SKM-1 treated with dmso at 0.1 percent for 144 hours (cell line): ENCODE measurements around the gene ATXN7L1.

ENCODE experiments used
- DNase-seq: peaks from one replicate; lab custom pipeline; 2025; ENCODE audit not compliant: unreplicated experiment; lab: John Stamatoyannopoulos, UW

The ATXN7L1 gene

GRCh38 chr7:105678811-105679495 is 197.4 kb downstream of the ATXN7L1 start:
- DNase-seq, result peak; percentile 78

GRCh38 chr7:105677817-105678573 is 198.4 kb downstream of the ATXN7L1 start:
- peak; percentile 42 for DNase-seq

- no peak for DNase-seq
Measured at GRCh38 chr7:105677410-105677730, 199.0 kb downstream of the ATXN7L1 start.

DNA sequence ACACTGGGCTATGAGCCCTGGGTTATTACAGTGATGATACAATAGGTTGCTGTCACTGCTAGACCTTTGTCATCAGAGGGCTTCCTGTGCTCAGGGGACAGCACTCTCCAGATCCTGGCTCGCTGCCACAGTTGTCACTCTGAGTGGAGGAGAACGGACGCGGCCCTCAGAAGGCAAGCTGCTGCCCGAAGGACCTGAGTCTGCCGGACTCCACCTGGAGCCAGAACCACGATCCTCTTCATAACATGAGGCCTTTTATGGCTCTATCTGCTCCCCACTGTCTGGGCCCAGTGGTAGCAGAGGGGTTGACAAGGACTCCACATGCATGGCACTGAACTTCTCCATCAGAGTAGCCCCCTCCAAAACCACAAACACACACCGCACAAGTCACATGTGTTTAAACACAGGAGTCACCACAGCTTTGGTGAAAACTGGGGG is 200.4 kb downstream of the ATXN7L1 start:
- DNase-seq, result no peak

DNA sequence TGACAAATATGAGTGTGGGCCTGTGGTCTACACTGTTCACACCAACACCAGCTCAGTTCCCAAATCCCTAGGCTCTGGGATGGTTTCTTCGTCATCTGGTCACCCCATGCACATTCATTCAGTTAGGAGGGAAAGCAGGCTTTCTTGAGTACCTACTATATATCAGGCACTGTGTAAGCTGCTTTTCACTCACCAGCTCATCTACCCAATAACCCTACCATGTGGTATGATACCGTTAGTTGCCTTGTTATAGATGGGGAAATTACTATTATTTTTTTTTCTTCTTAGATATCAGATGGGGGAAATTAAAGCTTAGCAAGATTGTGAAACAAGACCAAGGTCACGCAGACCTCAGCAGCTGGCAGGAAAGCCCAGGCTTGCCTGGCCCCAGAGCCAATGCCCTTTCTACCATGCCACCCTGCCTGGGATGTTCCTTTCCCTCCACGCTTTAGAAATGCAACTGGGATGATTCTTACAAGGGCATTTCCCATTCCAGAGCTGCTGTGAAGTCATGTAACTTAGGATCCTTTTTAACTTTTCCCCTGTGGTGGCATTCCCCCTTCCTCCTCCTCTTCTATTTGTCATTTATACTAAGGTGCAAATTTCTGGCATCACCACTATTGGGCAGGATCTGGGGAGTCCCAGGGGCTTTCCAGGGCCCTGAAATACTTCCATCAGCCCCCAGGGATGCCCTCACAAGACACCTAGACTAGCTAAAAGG is 202.0 kb downstream of the ATXN7L1 start:
- DNase-seq, result no peak

- no peak for DNase-seq
Measured at GRCh38 chr7:105673367-105674084, 202.9 kb downstream of the ATXN7L1 start.

DNA sequence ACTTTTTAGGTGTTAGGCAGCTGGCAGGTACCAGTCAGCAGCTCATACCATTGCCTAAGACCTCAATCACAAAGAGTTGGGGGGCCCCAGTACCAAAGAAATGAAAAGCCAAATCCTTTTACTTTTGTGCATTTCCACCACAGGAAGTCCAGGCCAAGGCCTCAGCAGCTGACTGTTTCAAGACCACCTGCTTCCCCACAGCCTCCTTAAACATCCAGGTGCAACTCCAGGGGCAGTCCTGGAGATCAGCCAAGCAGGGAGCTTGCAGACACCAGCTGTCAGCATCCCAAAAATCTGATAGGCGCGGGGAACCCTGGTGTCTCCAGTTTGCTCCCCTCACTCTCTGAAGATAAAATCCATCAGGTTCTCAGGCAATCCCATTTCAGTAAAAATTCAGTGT is 203.6 kb downstream of the ATXN7L1 start:
- DNase-seq, result no peak

DNA sequence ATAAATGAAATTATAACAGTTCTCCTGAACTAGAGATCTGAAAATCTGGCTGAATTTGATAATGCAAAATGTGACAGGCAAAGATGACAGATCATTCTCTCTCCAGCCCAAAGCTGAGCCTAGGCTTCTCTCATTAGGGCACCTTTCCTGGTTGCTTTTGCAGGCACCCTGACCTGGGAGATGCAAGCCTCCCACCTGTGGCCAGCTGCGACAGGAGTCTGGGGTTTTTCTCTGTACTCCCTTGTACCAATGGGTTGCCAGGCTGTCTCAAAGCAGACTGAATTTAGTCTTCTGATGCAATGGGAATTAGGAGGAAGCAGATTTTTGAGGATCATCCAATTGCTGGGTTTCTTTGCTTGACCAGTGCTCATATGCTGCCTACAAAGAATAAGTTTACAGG is 210.1 kb downstream of the ATXN7L1 start:
- no peak for DNase-seq

DNA sequence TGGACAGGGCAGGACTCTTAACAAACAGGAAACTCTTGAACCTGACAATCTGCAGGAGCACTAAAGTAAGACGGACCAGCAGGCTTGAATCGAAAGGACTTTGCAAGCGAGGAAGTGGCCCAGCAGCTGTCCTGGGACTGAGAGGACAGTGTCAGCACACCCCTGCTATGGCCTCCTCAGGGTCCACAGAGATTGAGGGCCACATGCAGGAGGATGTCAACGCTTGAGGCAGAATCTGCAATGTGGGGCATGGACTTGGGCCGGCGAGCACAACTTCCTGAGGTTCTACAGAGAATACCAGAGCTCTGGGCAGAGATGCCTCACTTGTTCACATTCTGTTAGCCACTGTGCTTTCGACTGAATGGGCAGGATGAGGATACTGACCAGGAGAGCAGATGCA is 210.7 kb downstream of the ATXN7L1 start:
- no peak for DNase-seq

DNA sequence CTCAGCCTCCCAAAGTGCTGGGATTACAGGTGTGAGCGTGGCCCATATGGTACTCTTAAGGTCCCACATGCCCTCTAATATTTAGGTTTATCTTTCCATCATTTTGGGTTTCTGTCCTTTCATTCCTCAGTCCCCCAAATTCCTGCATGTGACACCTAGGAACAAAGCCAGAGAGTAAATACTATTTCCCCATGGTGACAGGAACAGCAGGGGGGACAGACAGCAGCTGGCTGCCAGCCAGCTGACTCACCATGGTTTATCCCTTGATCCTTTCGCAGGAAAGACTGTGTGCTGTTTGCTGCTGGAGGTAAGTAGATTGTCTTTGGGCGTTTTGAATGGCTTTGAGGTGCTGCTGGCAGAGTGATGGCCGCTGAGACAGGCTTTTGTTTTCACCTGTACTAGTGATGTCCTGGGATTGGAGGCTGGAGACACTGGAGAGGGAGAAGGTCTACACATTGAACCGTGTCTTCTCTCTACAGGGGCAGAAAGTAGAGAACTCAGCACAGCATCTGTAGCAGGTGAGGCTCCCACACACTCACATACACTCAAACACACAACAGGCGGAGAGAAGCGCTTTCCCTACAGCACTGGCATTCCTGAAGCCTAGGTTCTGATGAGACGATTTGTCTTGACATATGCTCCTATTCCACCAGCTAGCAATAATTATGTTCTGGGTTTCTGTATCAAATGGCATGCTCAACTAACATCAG is 211.4 kb downstream of the ATXN7L1 start:
- DNase-seq, result no peak

- DNase-seq, result no peak
Measured at GRCh38 chr7:105662998-105663397, 213.4 kb downstream of the ATXN7L1 start.

DNA sequence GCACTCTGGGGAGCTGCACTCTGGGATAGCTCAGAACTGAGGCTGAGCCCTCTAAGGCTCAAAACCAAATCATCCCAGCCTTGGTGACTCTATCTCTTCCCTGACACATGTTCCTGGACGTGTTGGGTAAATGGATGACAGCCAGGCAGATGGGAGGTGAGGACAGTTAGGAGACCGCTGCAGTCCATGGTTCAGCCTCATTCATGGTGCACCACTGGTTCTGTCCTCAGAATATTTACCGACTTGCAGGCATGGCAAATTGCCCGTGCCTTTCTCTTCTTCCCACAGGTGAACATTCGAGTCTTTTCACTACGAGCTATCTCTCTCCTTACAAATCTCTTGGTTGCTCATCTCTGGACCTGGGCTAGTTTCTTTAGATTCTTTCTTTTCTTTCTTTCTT is 214.8 kb downstream of the ATXN7L1 start:
- no peak for DNase-seq

DNA sequence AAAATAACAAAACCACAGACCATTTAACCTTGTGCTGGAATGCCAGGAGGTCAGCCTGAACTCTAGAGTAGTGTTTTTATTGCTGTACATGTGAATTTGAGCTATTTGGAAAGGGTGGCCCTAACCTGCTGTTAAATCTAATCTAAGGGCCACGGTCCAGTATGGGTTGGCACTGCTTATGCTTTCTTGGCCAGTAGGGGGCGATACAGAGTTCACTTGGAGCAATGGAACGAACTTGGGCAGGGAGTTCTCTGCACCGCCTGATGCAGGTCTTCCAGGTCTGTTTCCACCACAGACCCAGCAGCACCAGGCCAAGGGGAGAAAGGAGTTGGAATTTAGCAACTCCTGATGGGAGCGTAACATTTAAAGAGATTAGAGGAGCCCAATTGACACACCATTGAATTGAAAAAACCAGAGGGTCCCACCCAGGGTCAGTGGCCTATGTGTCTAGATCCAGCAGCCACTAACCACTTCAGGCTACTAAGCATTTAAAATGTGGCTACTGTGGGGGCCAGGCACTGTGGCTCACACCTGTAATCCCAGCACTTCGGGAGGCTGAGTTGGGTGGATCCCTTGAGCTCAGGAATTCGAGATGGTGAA is 219.4 kb downstream of the ATXN7L1 start:
- peak; percentile 44 for DNase-seq

DNA sequence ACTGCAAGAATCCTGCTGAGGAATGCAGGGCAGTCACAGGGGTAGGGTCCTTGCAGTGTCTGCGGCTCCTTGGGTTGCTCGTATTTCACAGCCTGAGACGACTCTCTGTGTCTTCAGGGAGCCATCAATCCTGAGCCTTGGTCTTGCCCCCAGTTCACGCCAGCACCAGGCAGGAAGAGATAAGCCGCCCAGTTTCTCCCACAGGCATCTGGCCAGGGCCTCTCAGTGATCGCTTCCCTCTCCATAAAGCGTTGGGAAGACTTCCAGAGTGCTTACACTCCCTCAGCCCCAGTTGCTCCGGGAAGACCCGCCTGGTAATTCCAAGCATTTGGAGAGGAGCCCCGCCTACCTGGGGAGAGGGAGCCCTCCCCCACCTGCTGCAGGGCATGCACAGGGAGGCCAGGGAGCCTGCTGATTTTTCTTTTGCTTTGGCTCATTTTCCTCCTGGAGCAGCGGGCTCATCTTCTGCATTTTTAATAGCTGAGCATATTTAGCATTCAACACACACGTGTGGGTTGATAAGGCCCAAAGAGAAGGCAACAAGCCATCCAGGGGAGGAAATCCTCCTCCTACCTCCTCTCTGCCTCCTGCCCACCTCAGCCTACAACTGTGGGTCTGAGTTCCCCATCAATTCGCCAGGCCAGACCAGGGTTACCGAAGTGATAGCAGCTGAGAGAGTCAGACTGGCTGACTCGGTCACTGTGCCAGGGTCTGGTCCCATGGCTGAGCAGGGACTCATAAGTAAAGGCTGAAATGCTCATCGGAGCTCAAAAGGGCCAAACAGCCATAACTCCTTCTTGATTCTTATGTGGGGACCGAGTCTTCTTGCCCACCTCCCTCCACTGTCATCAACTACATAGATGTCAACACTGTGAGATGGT is 220.7 kb downstream of the ATXN7L1 start:
- no peak for DNase-seq

GRCh38 chr7:105655067-105655466 is 221.3 kb downstream of the ATXN7L1 start:
- DNase-seq, result no peak

DNA sequence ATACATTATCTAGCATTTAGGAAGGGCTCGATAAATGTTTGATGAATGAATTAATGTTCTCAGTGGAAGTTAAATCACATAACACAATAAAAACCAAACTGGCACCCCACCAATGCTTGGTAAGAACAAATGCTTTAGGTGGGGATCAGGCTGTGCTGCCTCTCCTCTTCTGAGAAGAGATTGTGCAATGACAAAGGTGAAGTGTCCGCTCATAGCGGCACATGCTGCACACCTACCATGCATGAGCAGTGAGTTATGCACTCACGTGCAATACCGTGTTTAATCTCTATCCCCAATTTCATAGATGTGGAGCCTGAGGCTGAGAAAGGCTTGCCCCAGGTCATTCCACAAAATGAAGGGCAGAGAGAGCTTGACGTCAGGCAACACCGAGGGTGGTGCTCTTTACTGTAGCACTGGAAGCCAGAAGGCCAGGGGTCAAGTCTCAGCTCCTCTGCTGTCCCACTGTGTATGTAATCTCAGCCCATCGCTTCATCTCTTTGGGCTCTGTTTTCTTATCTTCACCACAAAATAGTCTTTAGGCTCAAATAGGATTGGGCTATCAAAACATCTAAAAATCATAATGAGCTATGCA is 222.2 kb downstream of the ATXN7L1 start:
- DNase-seq, result no peak

GRCh38 chr7:105653441-105654005 is 222.9 kb downstream of the ATXN7L1 start:
- no peak for DNase-seq

DNA sequence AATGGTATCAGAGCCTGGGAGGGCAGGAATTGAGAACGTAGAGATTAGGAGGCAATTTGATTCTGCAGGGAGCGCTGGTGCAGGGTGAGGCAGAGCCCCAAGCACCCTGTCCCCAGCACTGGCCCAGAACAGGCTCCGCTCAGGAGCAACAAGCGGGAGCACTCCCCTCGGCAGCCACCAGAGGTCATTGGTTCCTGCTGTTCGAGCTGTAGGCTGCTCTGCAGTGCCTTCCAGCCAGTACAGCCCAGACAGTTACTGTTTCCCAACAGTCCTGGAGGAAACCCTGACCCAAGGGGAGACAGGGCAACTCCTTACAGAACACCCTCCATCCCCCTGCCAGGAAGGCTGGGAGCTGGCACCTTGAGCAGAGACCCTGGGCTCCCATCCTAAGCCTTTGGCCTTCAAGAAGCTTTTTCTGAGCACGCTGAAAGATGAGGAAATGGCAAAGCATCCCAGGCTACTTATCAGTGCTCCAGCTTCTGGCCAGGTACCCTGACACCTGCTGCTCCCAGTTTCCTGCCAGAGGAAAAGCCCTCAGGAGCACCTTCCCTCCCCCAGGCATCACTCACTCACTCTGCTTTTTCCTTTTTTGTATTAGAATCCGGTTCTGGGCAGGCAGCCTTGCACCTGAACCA is 223.9 kb downstream of the ATXN7L1 start:
- DNase-seq, result peak; percentile 62
